Liver (tissue), 9 donors: Measurements from ENCODE around the gene WDR77. TPM values are rescaled to one million over a fixed set of nuclear protein-coding genes. Genes with fewer than 3 reads are reported as not detected.

Experiments
- DNase-seq: peaks from one replicate; pipeline ENCODE4 v3.0.0-alpha.2; 2017; ENCODE audit warnings: low spot score
- H3K27ac ChIP-seq, 2 donors: one replicate each; pipeline ENCODE4 v1.7.0; 2013; ENCODE audit warnings: inconsistent platforms in 2 of 2, low read length in 2 of 2, control low read depth in 1 of 2, low read depth in 1 of 2, mild to moderate bottlenecking in 1 of 2
- H3K27me3 ChIP-seq, 4 donors: one replicate each; pipeline versions ENCODE4 v1.6.1 to v1.7.0; 2013; ENCODE audit warnings: low read length in 3 of 4, inconsistent platforms in 1 of 4, mild to moderate bottlenecking in 1 of 4, moderate library complexity in 1 of 4; ENCODE audit not compliant: control insufficient read depth in 4 of 4, insufficient read depth in 4 of 4
- H3K36me3 ChIP-seq, 4 donors: one replicate each; pipeline versions ENCODE4 v1.6.1 to v1.7.0; 2013; ENCODE audit warnings: low read length in 3 of 4, mild to moderate bottlenecking in 3 of 4, low read depth in 1 of 4, moderate library complexity in 1 of 4; ENCODE audit not compliant: control insufficient read depth in 4 of 4, insufficient read depth in 3 of 4
- H3K4me1 ChIP-seq, 4 donors: one replicate each; pipeline versions ENCODE4 v1.6.1 to v1.7.0; 2013; ENCODE audit warnings: low read length in 3 of 4, mild to moderate bottlenecking in 3 of 4, moderate library complexity in 1 of 4; ENCODE audit not compliant: control insufficient read depth in 4 of 4, insufficient read depth in 4 of 4
- H3K4me3 ChIP-seq, 3 donors: one replicate each; pipeline versions ENCODE4 v1.6.1 to v1.7.0; 2013; ENCODE audit warnings: low read length in 3 of 3, control low read depth in 1 of 3, low read depth in 1 of 3, mild to moderate bottlenecking in 1 of 3
- H3K9ac ChIP-seq, 2 donors: one replicate each; pipeline ENCODE4 v1.7.0; 2013; ENCODE audit warnings: low read length in 2 of 2, mild to moderate bottlenecking in 2 of 2, moderate library complexity in 2 of 2, control low read depth in 1 of 2, low read depth in 1 of 2
- H3K9me3 ChIP-seq, 4 donors: one replicate each; pipeline versions ENCODE4 v1.6.1 to v1.7.0; 2013; ENCODE audit warnings: low read length in 3 of 4; ENCODE audit not compliant: control insufficient read depth in 4 of 4
- CTCF ChIP-seq: fragments of 150-350 bp; IDR thresholded peaks from 2 replicates; pipeline ENCODE4 v1.5.1; 2017; ENCODE audit warnings: improper control_type of control experiment, low read depth, low read length; ENCODE audit not compliant: missing input control
- GABPA ChIP-seq, 2 donors: IDR thresholded peaks in 1 of 2; conservative IDR thresholded peaks in 1 of 2; 2 replicates each; pipeline ENCODE4 v1.6.1; 2016; ENCODE audit warnings: antibody characterized with exemption in 2 of 2, mild to moderate bottlenecking in 1 of 2, moderate library complexity in 1 of 2
- HNF4A ChIP-seq, 2 donors: conservative IDR thresholded peaks; 2 replicates each; pipeline ENCODE4 v1.6.1; 2016; ENCODE audit warnings: antibody characterized with exemption in 2 of 2, mild to moderate bottlenecking in 2 of 2
- HNF4G ChIP-seq: IDR thresholded peaks from 2 replicates; pipeline ENCODE4 v1.6.1; 2016; ENCODE audit warnings: antibody characterized with exemption
- NR2F2 ChIP-seq: IDR thresholded peaks from 2 replicates; pipeline ENCODE4 v1.6.1; 2016; ENCODE audit warnings: antibody characterized with exemption
- RAD21 ChIP-seq, 2 donors: IDR thresholded peaks; 2 replicates each; pipeline ENCODE4 v1.6.1; 2016; ENCODE audit warnings: antibody characterized with exemption in 2 of 2, mild to moderate bottlenecking in 2 of 2
- REST ChIP-seq: IDR thresholded peaks from 2 replicates; pipeline ENCODE4 v1.6.1; 2016; ENCODE audit warnings: antibody characterized with exemption, mild to moderate bottlenecking
- RXRA ChIP-seq, 2 donors: IDR thresholded peaks; 2 replicates each; pipeline ENCODE4 v1.6.1; 2017 to 2018; ENCODE audit warnings: antibody characterized with exemption in 2 of 2, mild to moderate bottlenecking in 1 of 2
- SP1 ChIP-seq: IDR thresholded peaks from 2 replicates; pipeline ENCODE4 v1.6.1; 2018; ENCODE audit warnings: antibody characterized with exemption, mild to moderate bottlenecking
- ZBTB33 ChIP-seq: IDR thresholded peaks from 2 replicates; pipeline ENCODE4 v1.6.1; 2016; ENCODE audit warnings: antibody characterized with exemption
- WGBS: extraction: QIAGEN DNeasy Blood & Tissue Kit; methylation state at CpG from one replicate; pipeline ENCODE4 v1.1.7; 2013; 5-methylcytosine and 5-hydroxymethylcytosine counted together
- polyA plus RNA-seq, 2 donors: library from polyadenylated mRNA; stranded (reverse) in 1 of 2; unstranded in 1 of 2; fragments of 200-250 nt in 1 of 2; fragments of >200 nt in 1 of 2; fragmentation: Nextera tagmentation in 1 of 2; extraction: Ambion mirVana in 1 of 2; gene quantifications; one replicate each; pipeline versions ENCODE4 v1.2.1 to v1.2.3, GENCODE V29; 2013 to 2015
- total RNA-seq, 2 donors: library from RNA; depleted of rRNA; stranded (reverse); fragments of >200 nt; gene quantifications; one replicate each; pipeline ENCODE4 v1.2.3, GENCODE V29; 2014
- donor health status: healthy.
- donor health status: healthy.
- donor health status: healthy.
- donor health status: healthy.
- donor health status: healthy.

The WDR77 gene
- total and polyA plus RNA-seq, 4 donors = 12.7 to 25.3 (median 19.9) TPM

GRCh38 chr1:111483166-111483565 is 34.1 kb upstream of the WDR77 start:
- WGBS = 85% methylated on average over 3 of the region's 3 CpGs
- Histone ChIP-seq H3K27ac (no peak overlapping the region), H3K4me1 (no peaks in the 10 kb centered on the region), H3K9ac (no peak overlapping the region), H3K36me3 (peaks cover 0 to under 1% (median 0%) of the 10 kb centered on the region in 4 donors), H3K27me3 (no peaks in the 10 kb centered on the region), H3K4me3 (no peak overlapping the region), H3K9me3 (no peaks in the 10 kb centered on the region)
- DNase-seq = no peak
- TF ChIP-seq HNF4A (conservative IDR thresholded peaks at IDR 0.05) (no peak), RXRA (IDR thresholded peaks at IDR 0.05) (no peak), ZBTB33 (no peak), CTCF (no peak), SP1 (no peak), REST (no peak), GABPA (IDR thresholded peaks at IDR 0.05 in 1 of 2, conservative IDR thresholded peaks at IDR 0.05 in 1 of 2) (no peak)

- no peak overlapping the region for H3K27ac ChIP-seq
- H3K4me1 ChIP-seq = no peaks in the 10 kb centered on the region
- no peak overlapping the region for H3K9ac ChIP-seq
- no peaks in the 10 kb centered on the region for H3K27me3 ChIP-seq
- DNase-seq = peak; percentile 70
- H3K36me3 ChIP-seq = peaks cover 0 to 3% (median 1%) of the 10 kb centered on the region in 4 donors
- WGBS = 53% methylated on average over 8 of the region's 8 CpGs
- TF ChIP-seq RAD21 (IDR thresholded peaks at IDR 0.05) (peak; percentile 92 to 93), NR2F2 (peak; percentile 33), GABPA (IDR thresholded peaks at IDR 0.05 in 1 of 2, conservative IDR thresholded peaks at IDR 0.05 in 1 of 2) (no peak), CTCF (peak; percentile 77), HNF4G (no peak)
- no peak overlapping the region for H3K4me3 ChIP-seq
- no peaks in the 10 kb centered on the region for H3K9me3 ChIP-seq
Observed at GRCh38 chr1:111481387-111482221, 32.5 kb upstream of the WDR77 start.
